ENCODE data around the gene REP15.
"Not testable (repeated sequence)": the region's sequence is repeated elsewhere in the genome, so short reads cannot be mapped to it uniquely, and the experiment has no call there.

The REP15 gene, protein sequence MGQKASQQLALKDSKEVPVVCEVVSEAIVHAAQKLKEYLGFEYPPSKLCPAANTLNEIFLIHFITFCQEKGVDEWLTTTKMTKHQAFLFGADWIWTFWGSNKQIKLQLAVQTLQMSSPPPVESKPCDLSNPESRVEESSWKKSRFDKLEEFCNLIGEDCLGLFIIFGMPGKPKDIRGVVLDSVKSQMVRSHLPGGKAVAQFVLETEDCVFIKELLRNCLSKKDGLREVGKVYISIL

GRCh38 chr12:27696293-27696652 lies at the start of gene REP15:
REP15 (plus strand) TSS chr12:27696447; CDS start chr12:27696563, 116 bp downstream.
- no peak for DNase-seq

GRCh38 chr12:27650011-27650410 lies 46.2 kb upstream of the REP15 start:
- no peak for DNase-seq

GRCh38 chr12:27651201-27651600 lies 45.0 kb upstream of the REP15 start:
- DNase-seq: no peak

GRCh38 chr12:27652174-27652763 lies 44.0 kb upstream of the REP15 start:
- no peak for DNase-seq

GRCh38 chr12:27653661-27654060 lies 42.6 kb upstream of the REP15 start:
- no peak for DNase-seq

DNA sequence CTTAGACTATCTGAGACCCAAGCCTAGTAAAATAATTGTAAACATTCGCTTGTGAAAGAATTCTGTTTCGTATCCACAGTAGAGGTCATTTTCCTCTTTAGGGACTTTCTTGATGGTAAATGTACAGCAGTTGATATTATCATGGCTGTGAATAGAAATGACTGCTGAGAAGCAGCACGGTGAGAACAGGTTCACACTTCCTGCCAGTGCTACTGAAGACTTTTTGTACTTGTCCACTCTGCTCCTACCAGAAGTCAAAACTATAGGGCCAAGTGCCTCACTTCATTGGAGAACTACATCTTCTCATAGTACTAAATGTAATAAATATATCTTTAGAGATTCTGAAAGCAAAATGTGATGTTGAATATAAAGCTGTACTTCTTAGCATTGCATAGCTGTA lies 40.8 kb upstream of the REP15 start:
- DNase-seq: not testable (repeated sequence)

GRCh38 chr12:27657296-27657695 lies 39.0 kb upstream of the REP15 start:
- no peak for DNase-seq

DNA sequence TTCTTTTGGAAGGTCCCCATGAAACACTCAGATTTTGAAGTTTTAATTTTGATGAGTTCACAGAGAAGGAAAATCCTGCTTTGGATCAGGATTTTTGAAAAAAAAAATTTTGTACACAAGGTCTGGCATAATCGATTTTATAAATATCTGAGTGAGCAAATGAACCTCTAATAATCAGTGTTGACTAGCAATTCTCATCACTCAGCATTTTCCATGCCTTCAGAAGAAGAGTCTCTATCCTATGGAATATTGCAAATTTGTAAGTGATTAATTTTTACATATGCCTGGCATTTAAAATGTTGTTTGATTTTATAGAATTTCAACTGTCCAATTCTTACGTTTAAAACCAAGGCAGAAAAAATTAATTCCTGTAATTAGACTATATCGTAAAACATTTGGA lies 30.5 kb upstream of the REP15 start:
- DNase-seq: no peak

DNA sequence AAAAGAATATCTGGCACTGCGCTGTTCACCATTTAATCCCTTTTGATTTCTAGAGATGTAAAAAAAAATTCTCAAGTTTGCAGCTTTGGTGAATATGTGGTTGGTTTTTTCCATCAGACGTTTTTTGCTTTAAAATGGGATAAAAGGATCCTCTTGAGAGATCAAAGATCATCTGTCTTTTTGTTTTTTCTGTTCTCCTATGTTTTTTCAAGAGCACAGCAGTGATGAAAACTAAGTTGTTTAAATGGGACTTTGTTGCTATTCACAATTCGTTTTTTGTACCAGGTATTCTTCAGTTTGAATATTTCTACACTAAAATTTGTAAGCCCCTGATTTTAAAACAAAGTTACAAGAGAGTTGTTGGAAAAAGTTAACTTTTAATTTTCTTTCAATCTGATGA lies 29.7 kb upstream of the REP15 start:
- no peak for DNase-seq

GRCh38 chr12:27667540-27667939 lies 28.7 kb upstream of the REP15 start:
- DNase-seq: no peak

- no peak for DNase-seq
Measured at GRCh38 chr12:27672051-27672450, 24.2 kb upstream of the REP15 start.

DNA sequence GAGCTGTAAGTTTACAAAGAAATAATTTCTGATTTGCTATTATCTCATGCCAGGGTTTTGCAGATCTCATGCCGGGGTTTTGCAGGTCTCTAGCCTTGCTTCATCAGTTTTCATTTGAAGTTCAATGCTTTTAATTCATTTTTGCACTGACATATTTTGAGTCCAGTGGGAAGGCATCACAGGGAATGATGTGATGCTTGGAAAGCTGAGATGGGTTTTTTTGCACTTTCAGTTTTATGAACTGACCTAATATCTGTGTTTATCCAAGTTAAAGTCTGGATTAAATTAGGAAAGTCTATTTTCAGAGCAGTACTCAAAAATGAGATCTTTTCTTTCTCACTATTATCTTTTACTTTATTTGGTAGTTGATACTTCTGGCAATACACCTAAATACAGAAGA lies 23.6 kb upstream of the REP15 start:
- no peak for DNase-seq

- DNase-seq: no peak
Measured at GRCh38 chr12:27673101-27673718, 23.0 kb upstream of the REP15 start.

GRCh38 chr12:27674989-27675388 lies 21.3 kb upstream of the REP15 start:
- no peak for DNase-seq

DNA sequence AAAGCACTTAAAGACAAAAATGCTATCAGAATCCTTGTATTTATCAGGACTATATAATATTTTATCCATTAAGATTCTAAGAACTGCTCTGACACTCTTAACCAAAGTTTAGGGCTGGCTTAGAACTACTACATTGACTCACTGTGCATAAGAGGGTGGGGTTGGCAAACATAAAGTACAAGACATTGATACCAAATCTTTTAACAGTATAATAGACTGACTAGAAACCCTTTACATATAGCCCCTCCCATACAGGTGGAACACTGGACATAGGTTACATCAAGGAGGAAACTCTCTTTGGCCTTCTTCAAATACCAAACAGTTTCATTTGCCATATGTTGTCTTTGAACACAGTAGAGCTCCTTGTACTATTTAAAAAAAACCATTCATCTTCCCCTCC lies 15.6 kb upstream of the REP15 start:
- no peak for DNase-seq

DNA sequence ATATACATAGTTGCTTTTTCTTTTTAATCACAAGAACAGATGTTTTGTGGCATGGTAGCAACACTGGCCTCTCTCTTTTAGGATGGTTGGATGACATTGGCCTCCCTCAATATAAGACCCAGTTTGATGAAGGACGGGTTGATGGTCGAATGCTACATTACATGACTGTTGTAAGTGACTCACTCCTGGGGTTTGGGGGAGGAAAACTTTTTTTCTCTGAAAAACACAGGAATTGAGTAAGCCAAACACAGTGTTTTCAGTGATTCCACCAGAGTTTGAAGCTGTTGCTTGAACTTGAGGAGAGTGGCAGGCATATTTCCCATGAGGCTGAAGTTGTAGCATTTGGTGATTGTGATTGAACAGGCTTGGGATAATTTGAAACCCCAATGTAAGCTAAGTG lies 13.7 kb upstream of the REP15 start:
- DNase-seq: no peak

DNA sequence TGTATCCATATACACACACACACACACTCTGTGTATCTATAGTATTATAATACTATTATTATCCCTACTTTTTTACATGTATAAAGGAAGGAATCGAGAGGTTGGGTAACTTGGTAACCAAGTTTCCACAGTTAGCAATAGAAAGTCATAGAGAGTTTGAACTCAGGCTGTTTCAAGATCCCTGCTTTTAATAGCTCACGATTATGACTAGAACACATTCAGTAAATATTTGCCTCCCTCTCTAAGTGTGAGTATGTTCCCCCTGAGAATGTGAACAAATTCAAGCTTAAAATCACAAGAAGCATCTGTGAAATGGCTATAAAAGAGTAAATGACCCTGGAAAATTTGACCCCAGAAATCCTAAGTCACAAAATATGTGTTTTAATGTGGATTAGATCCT lies 11.0 kb upstream of the REP15 start:
- no peak for DNase-seq

DNA sequence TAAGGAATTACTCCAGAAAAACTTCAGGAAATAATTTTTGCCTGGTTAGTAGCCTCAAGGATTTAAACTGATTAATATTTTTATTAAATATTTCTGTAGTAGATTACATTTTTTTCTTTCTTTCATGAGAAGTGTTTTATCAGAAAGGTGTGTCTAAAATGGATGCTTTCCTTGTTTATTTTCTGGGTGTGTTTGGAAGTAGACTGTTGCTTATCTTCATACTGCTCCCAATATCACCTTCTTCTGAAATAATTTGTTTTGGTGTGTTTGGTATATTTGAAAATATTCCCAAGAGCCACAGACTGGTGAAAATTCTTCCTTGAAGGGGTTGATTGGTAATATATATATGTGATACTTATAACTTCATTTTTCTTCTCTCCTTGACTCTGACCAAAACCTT lies 10.1 kb upstream of the REP15 start:
- DNase-seq: no peak

DNA sequence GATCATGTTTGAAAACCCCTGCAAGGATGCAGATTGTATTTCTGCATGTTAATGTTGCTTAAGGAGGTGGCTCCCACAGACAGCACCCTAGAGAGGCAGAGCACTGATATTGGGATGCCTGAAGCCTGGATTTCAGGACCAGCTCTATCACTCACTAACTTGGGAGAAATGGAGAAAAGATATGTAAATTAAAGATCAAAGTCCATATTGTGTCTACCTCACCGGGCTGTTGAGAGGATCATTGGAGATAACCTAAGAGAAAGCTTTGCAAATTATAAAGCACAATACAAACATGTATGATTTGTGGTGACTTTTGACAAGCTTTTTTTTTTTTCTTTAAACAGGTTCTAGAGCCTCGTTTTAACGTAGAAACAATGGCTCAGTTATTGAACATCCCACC lies 7.6 kb upstream of the REP15 start:
- DNase-seq: no peak

GRCh38 chr12:27689558-27690180 lies 6.6 kb upstream of the REP15 start:
- no peak for DNase-seq

- DNase-seq: no peak
Measured at GRCh38 chr12:27693403-27693802, 2.8 kb upstream of the REP15 start.

GRCh38 chr12:27695556-27696292 lies 523 bp upstream of the REP15 start:
- DNase-seq: no peak

GRCh38 chr12:27696864-27697564 lies 767 bp downstream of the REP15 start:
- no peak for DNase-seq

Measured in activated T-cell treated with anti-CD3 and anti-CD28 coated beads, Interleukin-2, amount 50 U/mL, for 1 hour (primary cell).